Caco-2 (cell line): ENCODE measurements around the gene IKZF1. TPM values are rescaled to one million over a fixed set of nuclear protein-coding genes. Genes with fewer than 3 reads are reported as not detected.

Experiments used
- BruUV-seq: library from RNA; stranded (reverse); fragments of 400-500 nt; replicated peaks from 2 replicates; lab custom pipeline; 2021; lab: Mats Ljungman, UMichigan
- CTCF ChIA-PET: fragments of 300-600 bp; sonication (Branson Sonifier 250); formaldehyde crosslinking; loops from one replicate; lab custom pipeline; 2022; ENCODE audit warnings: antibody characterized with exemption; lab: Charles Lee
- POLR2A ChIA-PET: fragments of 300-600 bp; sonication (Branson Sonifier 250); formaldehyde crosslinking; loops from one replicate; lab custom pipeline; 2022; ENCODE audit warnings: antibody characterized with exemption; lab: Charles Lee
- DNase-seq, 2 experiments: peaks; one replicate each; pipeline versions ENCODE4 v3.0.0 to v3.0.0-alpha.2; 2020 to 2022
- H3K27me3 ChIP-seq: replicated peaks from 2 replicates; pipeline ENCODE4 v1.6.0; 2011; ENCODE audit warnings: low read length; ENCODE audit not compliant: control insufficient read depth, insufficient read depth
- H3K36me3 ChIP-seq: 2 replicates; pipeline ENCODE4 v1.5.1; 2011; ENCODE audit warnings: low read length; ENCODE audit not compliant: control insufficient read depth, insufficient read depth
- H3K4me1 ChIP-seq: fragments of 250-450 bp; sonication (Bioruptor Pico); 2 replicates; pipeline ENCODE4 v1.5.1; 2020; ENCODE audit warnings: mild to moderate bottlenecking
- H3K4me3 ChIP-seq: 2 replicates; pipeline ENCODE4 v1.5.1; 2011; ENCODE audit warnings: low read depth, mild to moderate bottlenecking, control low read depth, low read length
- H3K9me3 ChIP-seq: fragments of 250-450 bp; sonication (Bioruptor Pico); 2 replicates; pipeline ENCODE4 v1.5.1; 2020; ENCODE audit warnings: mild to moderate bottlenecking, moderate library complexity
- H3K27ac Mint-ChIP-seq: one replicate; pipeline ENCODE4 v1.8.0; 2022; ENCODE audit warnings: mixed read lengths; ENCODE audit not compliant: unreplicated experiment
- H3K27me3 Mint-ChIP-seq: one replicate; pipeline ENCODE4 v1.8.0; 2022; ENCODE audit warnings: mixed read lengths; ENCODE audit not compliant: insufficient read depth, unreplicated experiment
- H3K36me3 Mint-ChIP-seq: one replicate; pipeline ENCODE4 v1.8.0; 2022; ENCODE audit warnings: mild to moderate bottlenecking, mixed read lengths; ENCODE audit not compliant: insufficient read depth, unreplicated experiment
- H3K4me1 Mint-ChIP-seq: one replicate; pipeline ENCODE4 v1.8.0; 2022; ENCODE audit warnings: low read depth, mixed read lengths; ENCODE audit not compliant: unreplicated experiment
- H3K4me3 Mint-ChIP-seq: one replicate; pipeline ENCODE4 v1.8.0; 2022; ENCODE audit warnings: mild to moderate bottlenecking, moderate library complexity, mixed read lengths; ENCODE audit not compliant: unreplicated experiment
- H3K9me3 Mint-ChIP-seq: one replicate; pipeline ENCODE4 v1.8.0; 2022; ENCODE audit warnings: mixed read lengths; ENCODE audit not compliant: unreplicated experiment
- intact Hi-C: fragments of 100-400 bp; cut with micrococcal nuclease; formaldehyde crosslinking; loops from one replicate; pipeline ENCODE4 v1.10.0; 2022; ENCODE audit not compliant: unreplicated experiment
- total RNA-seq: library from RNA; stranded (reverse); gene quantifications from 2 replicates; pipeline ENCODE4 v1.2.3, GENCODE V29; 2022
- TF ChIP-seq, protein P1 (sequence below), 2 experiments: fragments of 200-600 bp in 1 of 2; IDR thresholded peaks; 1 replicate in 1 of 2; 2 replicates in 1 of 2; pipeline versions ENCODE4 v1.5.1 to v1.8.0; 2011 to 2022; ENCODE audit warnings: antibody characterized with exemption in 1 of 2, control low read depth in 1 of 2, inconsistent platforms in 1 of 2, low read depth in 1 of 2, low read length in 1 of 2, mild to moderate bottlenecking in 1 of 2, moderate library complexity in 1 of 2; ENCODE audit not compliant: insufficient read depth in 1 of 2, severe bottlenecking in 1 of 2, unreplicated experiment in 1 of 2

The IKZF1 gene
- total RNA-seq, 1 experiment from 2014 or later = not detected

DNA sequence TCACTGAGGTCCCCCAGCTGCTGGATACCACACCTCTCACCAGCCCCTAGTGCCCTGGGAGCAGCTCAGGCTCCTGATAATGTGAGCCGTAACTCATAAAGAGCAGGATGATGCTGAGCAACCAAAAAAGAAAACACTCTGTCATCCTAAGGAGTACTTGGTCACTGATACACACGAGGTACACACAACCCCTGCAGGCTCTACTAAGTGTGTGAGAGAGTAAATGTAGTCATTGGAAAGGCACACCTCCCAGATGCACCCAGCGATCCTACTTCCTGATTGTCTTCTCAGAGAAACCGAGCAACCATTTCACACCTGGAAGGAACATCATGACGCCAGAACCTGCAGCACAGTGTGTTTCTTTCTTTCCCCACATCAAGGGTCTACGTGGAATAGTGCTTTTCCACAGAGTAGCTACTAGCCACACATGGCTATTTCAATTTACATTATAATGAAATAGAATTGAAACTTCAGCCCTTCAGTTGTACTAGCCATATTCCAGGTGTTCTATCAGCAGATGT is 111.4 kb downstream of the IKZF1 start:
- BruUV-seq = no TSS peak
- no peaks in the 10 kb centered on the region for H3K36me3 ChIP-seq
- H3K4me1 ChIP-seq = no peaks in the 10 kb centered on the region; the same call in 1 of the 2 replicates
- Mint-ChIP-seq H3K4me1 (no peaks in the 10 kb centered on the region), H3K4me3 (no peak overlapping the region), H3K27ac (no peak overlapping the region), H3K27me3 (no peaks in the 10 kb centered on the region), H3K36me3 (no peaks in the 10 kb centered on the region), H3K9me3 (no peaks in the 10 kb centered on the region)
- CTCF ChIA-PET = no interaction called here
- POLR2A ChIA-PET = no interaction called here
- DNase-seq = no peak
- H3K9me3 ChIP-seq = no peaks in the 10 kb centered on the region
- H3K27me3 ChIP-seq = no peaks in the 10 kb centered on the region
- intact Hi-C loops = no loop called here
- no peak overlapping the region for H3K4me3 ChIP-seq
- TF ChIP-seq, protein P1, sequence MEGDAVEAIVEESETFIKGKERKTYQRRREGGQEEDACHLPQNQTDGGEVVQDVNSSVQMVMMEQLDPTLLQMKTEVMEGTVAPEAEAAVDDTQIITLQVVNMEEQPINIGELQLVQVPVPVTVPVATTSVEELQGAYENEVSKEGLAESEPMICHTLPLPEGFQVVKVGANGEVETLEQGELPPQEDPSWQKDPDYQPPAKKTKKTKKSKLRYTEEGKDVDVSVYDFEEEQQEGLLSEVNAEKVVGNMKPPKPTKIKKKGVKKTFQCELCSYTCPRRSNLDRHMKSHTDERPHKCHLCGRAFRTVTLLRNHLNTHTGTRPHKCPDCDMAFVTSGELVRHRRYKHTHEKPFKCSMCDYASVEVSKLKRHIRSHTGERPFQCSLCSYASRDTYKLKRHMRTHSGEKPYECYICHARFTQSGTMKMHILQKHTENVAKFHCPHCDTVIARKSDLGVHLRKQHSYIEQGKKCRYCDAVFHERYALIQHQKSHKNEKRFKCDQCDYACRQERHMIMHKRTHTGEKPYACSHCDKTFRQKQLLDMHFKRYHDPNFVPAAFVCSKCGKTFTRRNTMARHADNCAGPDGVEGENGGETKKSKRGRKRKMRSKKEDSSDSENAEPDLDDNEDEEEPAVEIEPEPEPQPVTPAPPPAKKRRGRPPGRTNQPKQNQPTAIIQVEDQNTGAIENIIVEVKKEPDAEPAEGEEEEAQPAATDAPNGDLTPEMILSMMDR (IDR thresholded peaks at IDR 0.05; ENCODE audit: insufficient read depth in 1 of 2, low read depth in 1 of 2, low read length in 1 of 2, severe bottlenecking in 1 of 2, unreplicated experiment in 1 of 2) = no peak

GRCh38 chr7:50416527-50417182 is 112.1 kb downstream of the IKZF1 start:
- POLR2A ChIA-PET = no interaction called here
- no peak for DNase-seq
- no peak overlapping the region for H3K27ac Mint-ChIP-seq
- no peaks in the 10 kb centered on the region; the same call in 1 of the 2 replicates for H3K4me1 ChIP-seq
- no peaks in the 10 kb centered on the region for H3K27me3 ChIP-seq
- no peaks in the 10 kb centered on the region for H3K36me3 Mint-ChIP-seq
- H3K4me3 Mint-ChIP-seq = no peak overlapping the region
- no peaks in the 10 kb centered on the region for H3K9me3 ChIP-seq
- no TSS peak for BruUV-seq
- intact Hi-C loops = no loop called here
- no peaks in the 10 kb centered on the region for H3K4me1 Mint-ChIP-seq
- H3K36me3 ChIP-seq = no peaks in the 10 kb centered on the region
- TF ChIP-seq, protein P1 (IDR thresholded peaks at IDR 0.05; ENCODE audit: insufficient read depth in 1 of 2, low read depth in 1 of 2, low read length in 1 of 2, severe bottlenecking in 1 of 2, unreplicated experiment in 1 of 2) = no peak
- no peaks in the 10 kb centered on the region for H3K9me3 Mint-ChIP-seq
- CTCF ChIA-PET = interaction anchor here (0.5 kb wide), 1 partner anchor 725 kb away, joined by 5 read pairs; no protein-coding TSS in a partner anchor
- H3K4me3 ChIP-seq = no peak overlapping the region
- H3K27me3 Mint-ChIP-seq = no peaks in the 10 kb centered on the region

DNA sequence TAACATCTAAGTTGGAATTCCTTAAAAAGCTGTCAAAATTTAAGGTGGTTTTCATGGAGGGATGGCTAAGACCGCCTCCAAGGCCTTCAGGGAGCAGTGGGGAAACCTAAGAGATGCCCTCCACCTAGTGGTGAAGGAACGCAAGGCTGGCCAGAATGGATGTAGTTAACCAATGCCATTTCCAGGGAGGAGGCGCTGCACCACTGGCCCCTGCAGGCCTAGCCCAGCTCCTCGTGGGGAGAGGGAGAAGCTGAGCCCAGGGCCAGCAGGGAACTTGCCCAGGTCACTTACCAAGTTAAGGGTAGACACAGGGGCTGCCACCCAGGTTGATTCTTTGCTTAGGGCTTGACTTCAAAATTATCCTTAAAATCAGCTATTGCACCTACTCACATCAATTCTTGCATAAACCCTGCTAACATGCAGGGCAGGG is 113.6 kb downstream of the IKZF1 start:
- Histone ChIP-seq H3K9me3 (no peaks in the 10 kb centered on the region), H3K36me3 (no peaks in the 10 kb centered on the region), H3K4me3 (no peak overlapping the region), H3K27me3 (no peaks in the 10 kb centered on the region), H3K4me1 (no peaks in the 10 kb centered on the region; the same call in 1 of the 2 replicates)
- H3K36me3 Mint-ChIP-seq = no peaks in the 10 kb centered on the region
- TF ChIP-seq, protein P1 (IDR thresholded peaks at IDR 0.05; ENCODE audit: insufficient read depth in 1 of 2, low read depth in 1 of 2, low read length in 1 of 2, severe bottlenecking in 1 of 2, unreplicated experiment in 1 of 2) = peak; percentile 88 to 97
- ChIA-PET POLR2A (no interaction called here), CTCF (interaction anchor here (0.5 to 1.9 kb wide), 11 partner anchors 9 to 742 kb away, joined by 3 to 18 read pairs (median 4); no protein-coding TSS in a partner anchor)
- no peaks in the 10 kb centered on the region for H3K9me3 Mint-ChIP-seq
- peak; percentile 86 to 89 for DNase-seq
- H3K4me3 Mint-ChIP-seq = no peak overlapping the region
- no TSS peak for BruUV-seq
- H3K27ac Mint-ChIP-seq = no peak overlapping the region
- intact Hi-C loops = loop anchor here (1.0 kb wide), 4 partner anchors 213 to 326 kb away; no protein-coding TSS in a partner anchor
- H3K27me3 Mint-ChIP-seq = no peaks in the 10 kb centered on the region
- H3K4me1 Mint-ChIP-seq = peaks cover 2% of the 10 kb centered on the region
